ENCODE measurements around the gene TSPAN19. TPM values are rescaled to one million over a fixed set of nuclear protein-coding genes. Genes with fewer than 3 reads are reported as not detected.

The TSPAN19 gene
- total and polyA plus RNA-seq, 2 of the 8 experiments (the other 6 are each of a cell fraction or from before 2014, with no cell fraction given) = 0.09 TPM; not detected in 1

DNA sequence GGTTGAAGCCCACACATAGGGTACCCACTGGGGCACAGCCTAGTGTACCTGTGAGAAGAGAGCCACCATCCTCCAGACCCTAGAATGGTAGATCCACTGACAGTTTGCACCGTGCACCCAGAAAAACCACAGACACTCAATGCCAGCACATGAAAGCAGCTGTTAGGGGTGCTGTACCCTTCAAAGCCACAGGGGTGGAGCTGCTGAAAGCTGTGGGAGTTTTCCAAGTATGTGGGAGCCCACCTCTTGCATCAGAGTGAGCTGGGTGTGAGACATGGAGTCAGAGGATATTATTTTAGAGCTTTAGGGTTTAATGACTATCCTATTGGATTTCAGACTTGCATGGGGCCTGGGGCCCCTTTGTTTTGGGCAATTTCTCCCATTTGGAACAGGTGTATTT, 30.5 kb downstream of the TSPAN19 start:
- H2AK5ac ChIP-seq (ENCODE audit: low read depth, low read length) = no peak overlapping the region; the same call in 1 of the 2 replicates
- H3K27me3 ChIP-seq (replicated peaks in 1 of 4; ENCODE audit: control insufficient read depth in 3 of 4, extremely low read depth in 1 of 4, insufficient read depth in 3 of 4, low read length in 3 of 4) = no peaks in the 10 kb centered on the region
- peak overlapping the region; percentile 91 for H4K91ac ChIP-seq (replicated peaks; ENCODE audit: insufficient read length, low read length)
- H3K56ac ChIP-seq (replicated peaks; ENCODE audit: insufficient read length, low read depth, low read length) = no peak overlapping the region
- no peaks in the 10 kb centered on the region for H3K79me1 ChIP-seq (ENCODE audit: low read depth, low read length)
- H2AFZ ChIP-seq (ENCODE audit: low read length) = no peak overlapping the region
- POLR2A ChIA-PET (ENCODE audit: partially characterized antibody) = interaction anchor here (0.9 to 1.2 kb wide), 3 partner anchors 10 to 94 kb away, joined by 3 to 4 read pairs (median 3); partner anchors contain the start of gene SLC6A15
- peak overlapping the region; percentile 95; the same call in 1 of the 2 replicates for H2BK20ac ChIP-seq (ENCODE audit: low read length)
- WGBS, 2 experiments (ENCODE audit: extremely low coverage in 1 of 2, insufficient coverage in 1 of 2, insufficient read length in 1 of 2, insufficient replicate concordance in 2 of 2, low coverage in 1 of 2, low lambda C conversion rate in 2 of 2, missing lambda C conversion rate in 1 of 2) = 83% methylated on average over 1 of the region's 1 CpG; no CpG with 5 or more reads in 1 of the 2 experiments
- H3K14ac ChIP-seq (ENCODE audit: insufficient read length) = no peak overlapping the region
- H3K4me2 ChIP-seq (ENCODE audit: insufficient read depth in 1 of 2, low read depth in 2 of 2, low read length in 2 of 2) = peak overlapping the region in 1 of 2 experiments; percentile 48; a peak in 2 of 4 replicates
- no peak for TF ChIP-seq SRF (IDR thresholded peaks at IDR 0.05; ENCODE audit: low read depth, low read length)
- TF ChIP-seq TCF12 (IDR thresholded peaks at IDR 0.05; ENCODE audit: low read depth, low read length) = no peak
- TF ChIP-seq, protein P1, sequence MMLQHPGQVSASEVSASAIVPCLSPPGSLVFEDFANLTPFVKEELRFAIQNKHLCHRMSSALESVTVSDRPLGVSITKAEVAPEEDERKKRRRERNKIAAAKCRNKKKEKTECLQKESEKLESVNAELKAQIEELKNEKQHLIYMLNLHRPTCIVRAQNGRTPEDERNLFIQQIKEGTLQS (IDR thresholded peaks at IDR 0.05; ENCODE audit: insufficient read depth, low read depth, low read length) = no peak
- TF ChIP-seq SP4 (IDR thresholded peaks at IDR 0.05; ENCODE audit: low read length) = no peak
- TF ChIP-seq CBX8 (IDR thresholded peaks at IDR 0.05; ENCODE audit: borderline replicate concordance, low read depth, low read length) = no peak
- peak overlapping the region; percentile 64; the same call in 1 of the 2 replicates for H2BK5ac ChIP-seq (ENCODE audit: low read depth, low read length)
- no peak overlapping the region for H3K9ac ChIP-seq (replicated peaks in 1 of 4; ENCODE audit: extremely low read depth in 1 of 4, low read depth in 3 of 4, low read length in 3 of 4)
- H3K4me3 ChIP-seq (ENCODE audit: extremely low read depth in 1 of 4, insufficient read depth in 2 of 4, low read depth in 3 of 4, low read length in 4 of 4) = no peak overlapping the region
- CTCF ChIA-PET (ENCODE audit: partially characterized antibody) = interaction anchor here (1.4 to 1.5 kb wide), 2 partner anchors 10 to 23 kb away, joined by 3 to 4 read pairs; no protein-coding TSS in a partner anchor
- peak overlapping the region; percentile 95 for H2BK120ac ChIP-seq (replicated peaks; ENCODE audit: low read depth, low read length)
- no peak for FAIRE-seq
- peaks cover 2 to 8% (median 3%) of the 10 kb centered on the region in 4 experiments; a peak in 6 of 7 replicates for H3K4me1 ChIP-seq (replicated peaks in 1 of 4; ENCODE audit: control insufficient read depth in 3 of 4, insufficient read depth in 4 of 4, low read length in 3 of 4)
- H3K36me3 ChIP-seq (ENCODE audit: control insufficient read depth in 2 of 4, insufficient read depth in 4 of 4, low read length in 3 of 4) = no peaks in the 10 kb centered on the region
- 0 out of 2 replicates have a peak overlapping the region, but pooled peaks have one; percentile 32 for H3K27ac ChIP-seq (ENCODE audit: low read depth, low read length)
- H3K23me2 ChIP-seq (ENCODE audit: low read depth, low read length) = no peaks in the 10 kb centered on the region
- H3K9me3 ChIP-seq (ENCODE audit: insufficient read depth in 2 of 2, low read depth in 1 of 2, low read length in 1 of 2) = no peaks in the 10 kb centered on the region
- no peak overlapping the region for H4K8ac ChIP-seq (ENCODE audit: extremely low read depth, insufficient read depth, low read length)
- H3K79me2 ChIP-seq (ENCODE audit: control insufficient read depth in 1 of 2, insufficient read depth in 2 of 2, low read length in 2 of 2) = no peaks in the 10 kb centered on the region
- H3K23ac ChIP-seq (ENCODE audit: insufficient read length) = no peak overlapping the region
- H3K4ac ChIP-seq (replicated peaks; ENCODE audit: insufficient read length, low read depth, low read length) = no peak overlapping the region
- peak overlapping the region; percentile 70; the same call in 1 of the 2 replicates for H2BK12ac ChIP-seq (ENCODE audit: low read depth, low read length)
- H2BK15ac ChIP-seq (ENCODE audit: low read length) = peak overlapping the region; percentile 81; the same call in 1 of the 2 replicates
- H3K18ac ChIP-seq (ENCODE audit: extremely low read depth, low read length) = peak overlapping the region; percentile 76
- H4K5ac ChIP-seq (ENCODE audit: insufficient read length, low read depth, low read length) = no peak overlapping the region
- DNase-seq (ENCODE audit: low read depth in 1 of 2, low spot score in 2 of 2) = no peak
- no peaks in the 10 kb centered on the region for H4K20me1 ChIP-seq (replicated peaks in 1 of 2; ENCODE audit: control insufficient read depth in 1 of 2, insufficient read depth in 2 of 2, low read length in 2 of 2)

Data from H1 (cell line).